ENCODE data around the gene CTCFL. TPM values are rescaled to one million over a fixed set of nuclear protein-coding genes. Genes with fewer than 3 reads are reported as not detected.

Gene CTCFL
- total and polyA plus RNA-seq, 2 of the 8 experiments (the other 6 are each of a cell fraction or from before 2014, with no cell fraction given): 0.30 to 0.80 TPM

DNA sequence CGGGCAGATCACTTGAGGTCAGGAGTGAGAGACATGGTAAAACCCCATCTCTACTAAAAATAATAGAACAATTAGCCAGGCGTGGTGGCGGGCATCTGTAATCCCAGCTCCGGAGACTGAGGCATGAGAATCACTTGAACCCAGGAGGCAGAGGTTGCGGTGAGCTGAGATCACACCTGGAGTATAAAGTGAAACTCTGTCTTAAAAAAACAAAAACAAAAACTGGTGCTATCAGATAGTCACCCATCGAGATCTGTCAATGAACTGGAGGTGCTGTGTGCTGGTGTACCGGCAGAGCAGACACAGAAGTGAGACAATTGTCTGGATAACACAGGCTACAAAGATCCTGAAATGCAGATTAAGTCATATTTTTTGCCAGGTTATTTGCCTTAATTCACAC is 24.7 kb downstream of the CTCFL start:
- Histone ChIP-seq H3K79me2 (ENCODE audit: control insufficient read depth in 1 of 2, insufficient read depth in 2 of 2, low read length in 2 of 2) (no peaks in the 10 kb centered on the region), H3K14ac (ENCODE audit: insufficient read length) (no peak overlapping the region), H2BK12ac (ENCODE audit: low read depth, low read length) (no peak overlapping the region), H2BK15ac (ENCODE audit: low read length) (no peak overlapping the region), H2AK5ac (ENCODE audit: low read depth, low read length) (no peak overlapping the region), H3K4ac (replicated peaks; ENCODE audit: insufficient read length, low read depth, low read length) (peak overlapping the region; percentile 38), H3K27me3 (replicated peaks in 1 of 4; ENCODE audit: control insufficient read depth in 3 of 4, extremely low read depth in 1 of 4, insufficient read depth in 3 of 4, low read length in 3 of 4) (no peaks in the 10 kb centered on the region), H3K9ac (replicated peaks in 1 of 4; ENCODE audit: extremely low read depth in 1 of 4, low read depth in 3 of 4, low read length in 3 of 4) (no peak overlapping the region), H4K91ac (replicated peaks; ENCODE audit: insufficient read length, low read length) (no peak overlapping the region), H4K8ac (ENCODE audit: extremely low read depth, insufficient read depth, low read length) (no peak overlapping the region), H3K4me3 (ENCODE audit: extremely low read depth in 1 of 4, insufficient read depth in 2 of 4, low read depth in 3 of 4, low read length in 4 of 4) (no peak overlapping the region), H3K23ac (ENCODE audit: insufficient read length) (no peak overlapping the region), H3K9me3 (ENCODE audit: insufficient read depth in 2 of 2, low read depth in 1 of 2, low read length in 1 of 2) (no peaks in the 10 kb centered on the region), H2BK5ac (ENCODE audit: low read depth, low read length) (no peak overlapping the region), H4K20me1 (replicated peaks in 1 of 2; ENCODE audit: control insufficient read depth in 1 of 2, insufficient read depth in 2 of 2, low read length in 2 of 2) (no peaks in the 10 kb centered on the region), H2BK20ac (ENCODE audit: low read length) (no peak overlapping the region), H3K36me3 (ENCODE audit: control insufficient read depth in 2 of 4, insufficient read depth in 4 of 4, low read length in 3 of 4) (no peaks in the 10 kb centered on the region), H3K4me1 (replicated peaks in 1 of 4; ENCODE audit: control insufficient read depth in 3 of 4, insufficient read depth in 4 of 4, low read length in 3 of 4) (peaks cover 0 to 4% (median 1%) of the 10 kb centered on the region in 4 experiments; a peak in 4 of 7 replicates), H3K79me1 (ENCODE audit: low read depth, low read length) (no peaks in the 10 kb centered on the region), H3K56ac (replicated peaks; ENCODE audit: insufficient read length, low read depth, low read length) (no peak overlapping the region), H3K4me2 (ENCODE audit: insufficient read depth in 1 of 2, low read depth in 2 of 2, low read length in 2 of 2) (no peak overlapping the region), H4K5ac (ENCODE audit: insufficient read length, low read depth, low read length) (no peak overlapping the region), H2AFZ (ENCODE audit: low read length) (no peak overlapping the region), H3K23me2 (ENCODE audit: low read depth, low read length) (no peaks in the 10 kb centered on the region), H3K18ac (ENCODE audit: extremely low read depth, low read length) (no peak overlapping the region), H2BK120ac (replicated peaks; ENCODE audit: low read depth, low read length) (no peak overlapping the region), H3K27ac (ENCODE audit: low read depth, low read length) (no peak overlapping the region)
- POLR2A ChIA-PET (ENCODE audit: partially characterized antibody): interaction anchor here (1.2 kb wide), 1 partner anchor 12 kb away, joined by 4 read pairs; no protein-coding TSS in a partner anchor
- DNase-seq (ENCODE audit: low read depth in 1 of 2, low spot score in 2 of 2) (no peak), FAIRE-seq (no peak)
- TF ChIP-seq SUZ12 (IDR thresholded peaks at IDR 0.05; ENCODE audit: low read length) (no peak), MAFK (IDR thresholded peaks at IDR 0.05; ENCODE audit: low read depth, low read length) (no peak)
- CTCF ChIA-PET (ENCODE audit: partially characterized antibody): interaction anchor here (1.1 to 3.3 kb wide), 6 partner anchors 9 to 110 kb away, joined by 3 to 18 read pairs (median 8); no protein-coding TSS in a partner anchor
- WGBS, 2 experiments (ENCODE audit: extremely low coverage in 1 of 2, insufficient coverage in 1 of 2, insufficient read length in 1 of 2, insufficient replicate concordance in 2 of 2, low coverage in 1 of 2, low lambda C conversion rate in 2 of 2, missing lambda C conversion rate in 1 of 2): 90% methylated on average over 7 of the region's 7 CpGs; no CpG with 5 or more reads in 1 of the 2 experiments

Data from H1 (cell line).